ENCODE data around the gene MLYCD.

Gene MLYCD

DNA sequence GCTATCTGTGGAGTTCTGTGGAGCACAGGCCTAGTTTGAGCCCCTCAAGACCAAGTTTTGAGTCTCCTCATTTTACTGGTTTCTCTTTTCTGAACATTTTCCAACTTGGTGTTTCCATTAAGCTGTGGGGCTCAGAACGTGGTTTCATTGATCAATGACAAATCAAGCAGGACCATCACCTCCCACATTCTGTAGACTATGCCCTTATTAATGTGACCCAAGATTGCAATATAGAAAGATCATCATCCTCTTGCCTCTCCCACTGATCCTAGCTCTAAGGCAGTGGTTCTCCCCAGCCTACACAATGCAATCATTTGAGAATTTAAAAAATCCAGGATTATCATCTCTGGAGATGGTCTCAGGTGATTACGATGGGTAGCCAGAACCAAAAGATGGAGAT, 38.4 kb downstream of the MLYCD start:
- H3K4me1 ChIP-seq (ENCODE audit: low read length), result no peaks in the 10 kb centered on the region
- no peaks in the 10 kb centered on the region for H4K20me1 ChIP-seq (ENCODE audit: insufficient read depth, low read length)
- TF ChIP-seq EZH2phosphoT487 (IDR thresholded peaks at IDR 0.05; ENCODE audit: low read length) (no peak), EZH2 (optimal IDR thresholded peaks at IDR 0.05; ENCODE audit: low read depth, low read length) (no peak), CTCF (IDR thresholded peaks at IDR 0.05; ENCODE audit: low read length) (no peak)
- H2AFZ ChIP-seq (ENCODE audit: low read length), result no peak overlapping the region
- no peaks in the 10 kb centered on the region for H3K9me2 ChIP-seq (replicated peaks; ENCODE audit: insufficient read depth, low read length)
- no peaks in the 10 kb centered on the region for H3K9me3 ChIP-seq (replicated peaks; ENCODE audit: insufficient read depth, low read length)
- H3K4me2 ChIP-seq (ENCODE audit: low read depth, low read length), result no peak overlapping the region
- no peak overlapping the region for H3K27ac ChIP-seq (ENCODE audit: low read length)
- H3F3A ChIP-seq (ENCODE audit: insufficient read depth, low read length), result no peaks in the 10 kb centered on the region
- no peaks in the 10 kb centered on the region; the same call in none of the 2 replicates for H3K27me3 ChIP-seq (replicated peaks; ENCODE audit: insufficient read depth, low read length)
- no peaks in the 10 kb centered on the region for H3K79me2 ChIP-seq (ENCODE audit: low read length)
- no peak overlapping the region for H3K4me3 ChIP-seq (ENCODE audit: low read length)
- no peaks in the 10 kb centered on the region for H3K36me3 ChIP-seq (replicated peaks; ENCODE audit: insufficient read depth, low read length)
- no peak overlapping the region for H3K9ac ChIP-seq (ENCODE audit: low read length)
- no peak for DNase-seq

GRCh38 chr16:83937922-83938885, 39.3 kb downstream of the MLYCD start:
- Histone ChIP-seq H3K27me3 (replicated peaks; ENCODE audit: insufficient read depth, low read length) (no peaks in the 10 kb centered on the region; the same call in none of the 2 replicates), H3K4me1 (ENCODE audit: low read length) (no peaks in the 10 kb centered on the region), H3K9ac (ENCODE audit: low read length) (no peak overlapping the region), H3F3A (ENCODE audit: insufficient read depth, low read length) (no peaks in the 10 kb centered on the region), H2AFZ (ENCODE audit: low read length) (no peak overlapping the region), H3K79me2 (ENCODE audit: low read length) (no peaks in the 10 kb centered on the region), H3K4me2 (ENCODE audit: low read depth, low read length) (no peak overlapping the region), H3K36me3 (replicated peaks; ENCODE audit: insufficient read depth, low read length) (no peaks in the 10 kb centered on the region), H3K9me3 (replicated peaks; ENCODE audit: insufficient read depth, low read length) (no peaks in the 10 kb centered on the region), H3K4me3 (ENCODE audit: low read length) (no peak overlapping the region), H3K9me2 (replicated peaks; ENCODE audit: insufficient read depth, low read length) (no peaks in the 10 kb centered on the region), H3K27ac (ENCODE audit: low read length) (no peak overlapping the region), H4K20me1 (ENCODE audit: insufficient read depth, low read length) (no peaks in the 10 kb centered on the region)
- no peak for DNase-seq
- TF ChIP-seq EZH2phosphoT487 (IDR thresholded peaks at IDR 0.05; ENCODE audit: low read length), result no peak
- no peak for TF ChIP-seq CTCF (IDR thresholded peaks at IDR 0.05; ENCODE audit: low read length)
- no peak for TF ChIP-seq EZH2 (optimal IDR thresholded peaks at IDR 0.05; ENCODE audit: low read depth, low read length)

- no peaks in the 10 kb centered on the region for H3K9me2 ChIP-seq (replicated peaks; ENCODE audit: insufficient read depth, low read length)
- H3K9ac ChIP-seq (ENCODE audit: low read length), result no peak overlapping the region
- no peak overlapping the region for H3K27ac ChIP-seq (ENCODE audit: low read length)
- no peak overlapping the region for H3K4me3 ChIP-seq (ENCODE audit: low read length)
- H3K9me3 ChIP-seq (replicated peaks; ENCODE audit: insufficient read depth, low read length), result no peaks in the 10 kb centered on the region
- H3K36me3 ChIP-seq (replicated peaks; ENCODE audit: insufficient read depth, low read length), result no peaks in the 10 kb centered on the region
- TF ChIP-seq EZH2phosphoT487 (IDR thresholded peaks at IDR 0.05; ENCODE audit: low read length), result no peak
- TF ChIP-seq CTCF (IDR thresholded peaks at IDR 0.05; ENCODE audit: low read length), result no peak
- TF ChIP-seq EZH2 (optimal IDR thresholded peaks at IDR 0.05; ENCODE audit: low read depth, low read length), result no peak
- H3F3A ChIP-seq (ENCODE audit: insufficient read depth, low read length), result no peaks in the 10 kb centered on the region
- H4K20me1 ChIP-seq (ENCODE audit: insufficient read depth, low read length), result no peaks in the 10 kb centered on the region
- H2AFZ ChIP-seq (ENCODE audit: low read length), result no peak overlapping the region
- DNase-seq, result no peak
- no peaks in the 10 kb centered on the region; the same call in none of the 2 replicates for H3K27me3 ChIP-seq (replicated peaks; ENCODE audit: insufficient read depth, low read length)
- H3K79me2 ChIP-seq (ENCODE audit: low read length), result no peaks in the 10 kb centered on the region
- no peak overlapping the region for H3K4me2 ChIP-seq (ENCODE audit: low read depth, low read length)
- H3K4me1 ChIP-seq (ENCODE audit: low read length), result no peaks in the 10 kb centered on the region
Measured at GRCh38 chr16:83939266-83939855, 40.4 kb downstream of the MLYCD start.

Measured in MM.1S (cell line).